GM19467 (cell line): ENCODE data around the gene HBG1.
A peak's percentile ranks its signal among the peaks of the same experiment; 100 is the strongest.

ENCODE experiments used
- ATAC-seq: cut with Tn5 transposase; IDR thresholded peaks from one replicate; pipeline ENCODE4 v1.9.1; 2021; ENCODE audit warnings: mild to moderate bottlenecking, moderate library complexity; ENCODE audit not compliant: unreplicated experiment

The HBG1 gene

DNA sequence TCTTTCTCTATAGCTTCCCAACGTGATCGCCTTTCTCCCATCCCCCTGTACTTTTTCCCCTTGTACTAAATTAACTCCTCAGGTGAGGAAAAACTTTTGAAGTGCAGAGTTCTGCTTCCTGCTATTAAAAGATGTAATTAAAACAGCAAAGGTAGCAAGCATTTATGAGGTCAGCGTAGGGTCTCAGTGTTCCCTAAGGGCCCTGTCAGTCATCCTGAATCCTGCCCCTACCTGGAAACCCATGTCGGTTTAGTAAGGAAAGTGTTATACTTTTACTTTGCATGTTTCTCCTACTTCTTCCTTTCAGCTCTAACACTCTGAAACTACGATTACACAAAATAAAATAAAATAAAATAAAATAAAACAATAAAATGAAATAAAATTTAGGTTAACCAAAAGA, 21.5 kb downstream of the HBG1 start:
- ATAC-seq, result no peak

GRCh38 chr11:5227681-5228080, 22.0 kb downstream of the HBG1 start:
- no peak for ATAC-seq

- ATAC-seq, result no peak
Measured at GRCh38 chr11:5226732-5227310, 22.8 kb downstream of the HBG1 start, which contains the start of gene HBB. Gene HBB, minus strand, starts transcription at chr11:5227071. Its CDS starts 50 bp downstream, at chr11:5227021.

- ATAC-seq, result no peak
Measured at GRCh38 chr11:5225480-5225871, 24.2 kb downstream of the HBG1 start.

- ATAC-seq, result no peak
Measured at GRCh38 chr11:5224538-5225479, 24.8 kb downstream of the HBG1 start.

- ATAC-seq, result no peak
Measured at GRCh38 chr11:5223686-5224085, 26.0 kb downstream of the HBG1 start.

DNA sequence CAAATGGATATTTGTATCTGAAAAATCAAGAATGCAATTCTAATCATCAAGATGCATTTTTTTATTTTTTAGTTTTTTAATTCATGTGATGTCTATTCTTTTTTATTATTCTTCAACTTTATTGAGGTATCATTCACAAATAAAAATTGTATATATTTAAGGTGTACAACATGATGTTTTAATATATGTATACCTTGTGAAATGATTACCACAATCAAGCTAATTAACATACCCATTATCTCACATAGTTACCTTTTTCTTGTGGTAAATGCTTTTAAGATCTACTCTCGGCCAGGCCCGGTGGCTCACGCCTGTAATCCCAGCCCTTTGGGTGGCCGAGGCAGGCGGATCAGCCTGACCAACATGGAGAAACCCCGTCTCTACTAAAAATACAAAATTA, 26.5 kb downstream of the HBG1 start:
- ATAC-seq, result no peak

GRCh38 chr11:5210376-5210885, 39.2 kb downstream of the HBG1 start:
- no peak for ATAC-seq

- ATAC-seq, result peak; percentile 86
Measured at GRCh38 chr11:5204787-5205186, 44.9 kb downstream of the HBG1 start.

DNA sequence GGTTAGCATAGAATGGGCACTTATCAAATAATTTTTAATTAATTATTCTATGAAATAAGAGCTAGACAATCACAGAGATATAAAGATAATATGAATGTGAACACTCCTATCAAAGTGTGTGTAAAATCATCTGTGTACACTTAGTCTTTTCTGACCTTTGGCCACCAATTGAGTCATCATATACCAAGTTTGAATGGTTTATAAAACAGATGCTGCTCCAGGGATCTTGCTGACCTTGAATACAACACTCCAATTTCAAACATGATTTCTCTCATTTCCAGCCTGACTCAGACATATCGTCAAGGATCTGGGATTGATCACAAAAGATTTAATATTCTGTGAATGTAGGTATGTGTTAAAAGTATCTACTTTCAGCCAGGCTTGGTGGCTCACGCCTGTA, 46.3 kb downstream of the HBG1 start:
- no peak for ATAC-seq

DNA sequence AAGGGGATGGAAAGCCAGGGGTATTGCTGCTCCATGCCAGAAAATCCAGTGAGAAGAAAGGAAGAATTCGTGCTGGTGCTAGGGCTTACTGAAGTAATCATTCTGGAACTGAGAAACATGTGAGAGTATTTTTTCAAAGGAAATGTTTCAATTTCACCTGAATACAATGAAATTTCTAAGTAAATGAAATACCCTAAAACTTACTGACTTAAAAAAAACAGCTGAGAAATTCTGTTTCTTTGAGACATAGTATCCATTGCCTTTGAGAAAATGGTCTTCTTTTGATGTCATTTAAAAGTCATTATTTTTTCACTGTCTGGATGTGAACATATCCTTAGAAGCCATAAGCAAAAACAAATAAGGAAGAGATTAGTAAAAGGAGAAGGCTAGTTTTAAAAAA, 49.1 kb downstream of the HBG1 start, which contains the start of gene OR51V1:
TSS of gene OR51V1 (minus strand) at position 101 of the 400 bp plus-strand sequence. CDS start at position 101, 0 bp downstream.
- no peak for ATAC-seq

GRCh38 chr11:5198285-5198684, 51.4 kb downstream of the HBG1 start:
- ATAC-seq, result no peak
